CD4-positive, alpha-beta T cell treated with Interleukin-15 for 1 hour (primary cell): ENCODE results near the gene MYO1B.

Source experiments
- DNase-seq: peaks from one replicate; pipeline ENCODE4 v3.0.0-alpha.2; 2020

The MYO1B gene

GRCh38 chr2:191474464-191474863 lies 229.3 kb downstream of the MYO1B start:
- DNase-seq: no peak
